Gastrocnemius medialis (tissue), 4 donors: ENCODE data around the gene RPL10A.

Experiments used
- POLR2A ChIP-seq, 2 donors: fragments of 450-650 bp; IDR thresholded peaks; one replicate each; pipeline ENCODE4 v1.6.1; 2017; ENCODE audit warnings: antibody characterized with exemption in 2 of 2, mild to moderate bottlenecking in 2 of 2, moderate library complexity in 2 of 2
- TF ChIP-seq, protein P1 (sequence below), 5 experiments: fragments of 450-650 bp in 3 of 5; fragments of 200-600 bp in 2 of 5; sonication (generic) in 2 of 5; IDR thresholded peaks in 4 of 5; conservative IDR thresholded peaks in 1 of 5; 1 replicate in 4 of 5; 2 replicates in 1 of 5; pipeline ENCODE4 v1.5.1; 2016 to 2019; ENCODE audit warnings: antibody characterized with exemption in 5 of 5, mild to moderate bottlenecking in 3 of 5, moderate library complexity in 3 of 5

DNA sequence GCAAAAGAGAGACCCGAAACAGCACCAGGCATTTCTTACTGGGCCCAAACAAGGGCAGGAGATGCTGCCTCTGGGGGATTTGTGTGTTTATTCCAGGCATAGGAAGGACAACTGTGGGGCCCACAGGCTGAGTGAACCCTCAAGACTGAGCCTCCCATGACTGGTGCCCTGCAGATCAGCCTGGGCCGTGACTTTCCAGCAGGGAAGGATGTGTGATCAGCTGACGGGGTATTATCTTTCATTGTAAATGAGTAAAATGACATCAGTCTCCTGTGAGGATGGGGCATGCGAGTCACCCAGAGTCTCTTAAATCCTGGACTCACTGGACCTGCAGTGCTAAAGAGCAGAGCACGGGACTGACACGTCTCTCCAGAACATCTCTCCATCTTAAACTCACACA is 32.6 kb downstream of the RPL10A start:
- TF ChIP-seq, protein P1, sequence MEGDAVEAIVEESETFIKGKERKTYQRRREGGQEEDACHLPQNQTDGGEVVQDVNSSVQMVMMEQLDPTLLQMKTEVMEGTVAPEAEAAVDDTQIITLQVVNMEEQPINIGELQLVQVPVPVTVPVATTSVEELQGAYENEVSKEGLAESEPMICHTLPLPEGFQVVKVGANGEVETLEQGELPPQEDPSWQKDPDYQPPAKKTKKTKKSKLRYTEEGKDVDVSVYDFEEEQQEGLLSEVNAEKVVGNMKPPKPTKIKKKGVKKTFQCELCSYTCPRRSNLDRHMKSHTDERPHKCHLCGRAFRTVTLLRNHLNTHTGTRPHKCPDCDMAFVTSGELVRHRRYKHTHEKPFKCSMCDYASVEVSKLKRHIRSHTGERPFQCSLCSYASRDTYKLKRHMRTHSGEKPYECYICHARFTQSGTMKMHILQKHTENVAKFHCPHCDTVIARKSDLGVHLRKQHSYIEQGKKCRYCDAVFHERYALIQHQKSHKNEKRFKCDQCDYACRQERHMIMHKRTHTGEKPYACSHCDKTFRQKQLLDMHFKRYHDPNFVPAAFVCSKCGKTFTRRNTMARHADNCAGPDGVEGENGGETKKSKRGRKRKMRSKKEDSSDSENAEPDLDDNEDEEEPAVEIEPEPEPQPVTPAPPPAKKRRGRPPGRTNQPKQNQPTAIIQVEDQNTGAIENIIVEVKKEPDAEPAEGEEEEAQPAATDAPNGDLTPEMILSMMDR (IDR thresholded peaks at IDR 0.05 in 4 of 5, conservative IDR thresholded peaks at IDR 0.05 in 1 of 5): no peak
- TF ChIP-seq POLR2A (IDR thresholded peaks at IDR 0.05): peak; percentile 45 to 84
